Neuronal stem cell (in vitro differentiated cells): ENCODE data around the gene FUBP1.

Experiments
- DNase-seq: peaks from one replicate; pipeline ENCODE4 v3.0.0-alpha.2; 2013; ENCODE audit warnings: low spot score
- H2AFZ ChIP-seq: one replicate; pipeline ENCODE4 v1.6.1; 2013; ENCODE audit warnings: mild to moderate bottlenecking, low read length, inconsistent platforms
- H2AK5ac ChIP-seq: 2 replicates; pipeline ENCODE4 v1.6.1; 2013; ENCODE audit warnings: low read depth, mild to moderate bottlenecking, inconsistent platforms, low read length, moderate library complexity, mixed read lengths
- H2BK120ac ChIP-seq: 2 replicates; pipeline ENCODE4 v1.6.1; 2013; ENCODE audit warnings: low read depth, mild to moderate bottlenecking, inconsistent platforms, low read length, moderate library complexity, mixed read lengths
- H2BK12ac ChIP-seq: one replicate; pipeline ENCODE4 v1.6.1; 2013; ENCODE audit warnings: low read length, inconsistent platforms
- H2BK15ac ChIP-seq: 2 replicates; pipeline ENCODE4 v1.6.1; 2013; ENCODE audit warnings: mild to moderate bottlenecking, low read length, inconsistent platforms, mixed read lengths
- H2BK5ac ChIP-seq: one replicate; pipeline ENCODE4 v1.6.1; 2013; ENCODE audit warnings: inconsistent platforms, mild to moderate bottlenecking, low read length, moderate library complexity
- H3K14ac ChIP-seq: one replicate; pipeline ENCODE4 v1.6.1; 2013; ENCODE audit warnings: low read length, inconsistent platforms
- H3K18ac ChIP-seq: 2 replicates; pipeline ENCODE4 v1.6.1; 2013; ENCODE audit warnings: low read length, inconsistent platforms
- H3K23ac ChIP-seq: 2 replicates; pipeline ENCODE4 v1.6.1; 2013; ENCODE audit warnings: low read depth, mild to moderate bottlenecking, mixed read lengths, low read length, inconsistent platforms; ENCODE audit not compliant: poor library complexity
- H3K27ac ChIP-seq: replicated peaks from 3 replicates; pipeline ENCODE4 v1.5.1; 2013; ENCODE audit warnings: low read length, inconsistent platforms
- H3K27me3 ChIP-seq, 3 experiments: 2 replicates each; pipeline ENCODE4 v1.6.1; 2013; ENCODE audit warnings: low read length in 3 of 3, mild to moderate bottlenecking in 2 of 3, inconsistent platforms in 1 of 3, low read depth in 1 of 3, mixed read lengths in 1 of 3, moderate library complexity in 1 of 3; ENCODE audit not compliant: control insufficient read depth in 3 of 3, insufficient read depth in 3 of 3
- H3K36me3 ChIP-seq, 2 donors: replicated peaks in 1 of 2; 2 replicates each; pipeline ENCODE4 v1.6.1; 2013; ENCODE audit warnings: low read length in 2 of 2; ENCODE audit not compliant: control insufficient read depth in 2 of 2, insufficient read depth in 2 of 2
- H3K4ac ChIP-seq: 2 replicates; pipeline ENCODE4 v1.6.1; 2013; ENCODE audit warnings: inconsistent platforms, mild to moderate bottlenecking, low read length, moderate library complexity
- H3K4me1 ChIP-seq, 2 donors: 1 replicate in 1 of 2; 2 replicates in 1 of 2; pipeline ENCODE4 v1.6.1; 2013; ENCODE audit warnings: low read length in 2 of 2, low read depth in 1 of 2; ENCODE audit not compliant: control insufficient read depth in 2 of 2, insufficient read depth in 1 of 2
- H3K4me2 ChIP-seq: one replicate; pipeline ENCODE4 v1.6.1; 2013; ENCODE audit warnings: mild to moderate bottlenecking, low read length, inconsistent platforms; ENCODE audit not compliant: insufficient read depth, poor library complexity, severe bottlenecking
- H3K4me3 ChIP-seq, 2 donors: 2 replicates each; pipeline ENCODE4 v1.5.1; 2013; ENCODE audit warnings: low read length in 2 of 2, mild to moderate bottlenecking in 2 of 2, inconsistent platforms in 1 of 2, moderate library complexity in 1 of 2
- H3K79me1 ChIP-seq: one replicate; pipeline ENCODE4 v1.6.1; 2013; ENCODE audit warnings: low read depth, mild to moderate bottlenecking, inconsistent platforms, low read length, moderate library complexity
- H3K9ac ChIP-seq: one replicate; pipeline ENCODE4 v1.6.1; 2013; ENCODE audit warnings: mild to moderate bottlenecking, low read depth, low read length, inconsistent platforms; ENCODE audit not compliant: poor library complexity
- H3K9me3 ChIP-seq, 2 donors: replicated peaks in 1 of 2; 2 replicates each; pipeline versions ENCODE3 to v1.6.1; 2013; ENCODE audit warnings: low read length in 2 of 2, mild to moderate bottlenecking in 2 of 2, inconsistent platforms in 1 of 2, low read depth in 1 of 2, mixed read lengths in 1 of 2, moderate library complexity in 1 of 2; ENCODE audit not compliant: control insufficient read depth in 2 of 2, insufficient read depth in 1 of 2
- H4K8ac ChIP-seq: one replicate; pipeline ENCODE4 v1.6.1; 2013; ENCODE audit warnings: low read depth, mild to moderate bottlenecking, inconsistent platforms, low read length, moderate library complexity
- H4K91ac ChIP-seq: one replicate; pipeline ENCODE4 v1.6.1; 2013; ENCODE audit warnings: low read length, low read depth, mild to moderate bottlenecking, inconsistent platforms; ENCODE audit not compliant: poor library complexity
- WGBS, 2 donors: extraction: QIAGEN DNeasy Blood & Tissue Kit; methylation state at CpG; one replicate each; pipeline ENCODE4 v1.1.7; 2013; ENCODE audit warnings: missing lambda C conversion rate in 2 of 2, mixed read lengths in 1 of 2; ENCODE audit not compliant: insufficient read length in 2 of 2, insufficient replicate concordance in 1 of 2; ENCODE audit errors: extremely low coverage in 2 of 2; 5-methylcytosine and 5-hydroxymethylcytosine counted together

Gene FUBP1

GRCh38 chr1:77948841-77949424 lies 29.9 kb downstream of the FUBP1 start:
- no peak overlapping the region for H3K4me3 ChIP-seq
- no peak overlapping the region for H2BK120ac ChIP-seq
- peaks cover 15 to 100% of the 10 kb centered on the region in 2 donors for H3K36me3 ChIP-seq
- H3K79me1 ChIP-seq = no peaks in the 10 kb centered on the region
- no peak overlapping the region for H4K8ac ChIP-seq
- WGBS, 2 donors = no CpG with 5 or more reads among the region's 2 CpGs
- H3K18ac ChIP-seq = no peak overlapping the region
- peak; percentile 12 for DNase-seq
- no peak overlapping the region for H3K23ac ChIP-seq
- no peak overlapping the region for H2BK15ac ChIP-seq
- H3K14ac ChIP-seq = no peak overlapping the region
- H3K9ac ChIP-seq = no peak overlapping the region
- H3K4me1 ChIP-seq = peaks cover 0 to 2% of the 10 kb centered on the region in 2 donors
- H2BK5ac ChIP-seq = no peak overlapping the region
- no peaks in the 10 kb centered on the region for H3K27me3 ChIP-seq
- H3K4ac ChIP-seq = no peak overlapping the region
- no peak overlapping the region for H3K4me2 ChIP-seq
- H2AK5ac ChIP-seq = no peak overlapping the region
- no peak overlapping the region for H3K27ac ChIP-seq
- H3K9me3 ChIP-seq = no peaks in the 10 kb centered on the region
- H4K91ac ChIP-seq = no peak overlapping the region
- H2AFZ ChIP-seq = no peak overlapping the region
- no peak overlapping the region for H2BK12ac ChIP-seq

DNA sequence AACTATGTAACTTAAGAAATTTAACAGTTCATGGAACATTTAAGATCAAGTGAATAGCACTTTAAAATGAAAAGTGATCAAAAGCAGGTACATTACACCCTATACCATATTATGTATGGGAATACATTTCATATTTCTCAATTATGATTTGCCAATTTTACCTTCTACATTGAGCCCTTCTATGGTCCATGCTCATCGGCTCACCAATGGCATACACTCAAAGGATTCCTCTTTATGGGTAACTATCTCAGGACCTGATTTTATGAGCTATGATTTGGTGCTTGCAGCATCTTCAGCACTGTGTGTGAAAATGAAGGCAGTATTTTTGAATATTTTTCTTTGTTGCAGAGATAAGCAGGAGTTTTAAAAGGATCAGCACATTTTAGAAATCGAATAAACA lies 33.5 kb downstream of the FUBP1 start:
- no peak overlapping the region for H2AK5ac ChIP-seq
- H3K27ac ChIP-seq = no peak overlapping the region
- no peaks in the 10 kb centered on the region for H3K79me1 ChIP-seq
- WGBS, 2 donors = no CpG with 5 or more reads among the region's 2 CpGs
- no peak overlapping the region for H4K91ac ChIP-seq
- H3K4me1 ChIP-seq = peaks cover 0 to 2% of the 10 kb centered on the region in 2 donors
- H3K4me3 ChIP-seq = no peak overlapping the region
- DNase-seq = no peak
- H3K9me3 ChIP-seq = no peaks in the 10 kb centered on the region
- no peak overlapping the region for H3K18ac ChIP-seq
- H3K27me3 ChIP-seq = no peaks in the 10 kb centered on the region
- no peak overlapping the region for H3K4me2 ChIP-seq
- H2AFZ ChIP-seq = no peak overlapping the region
- no peak overlapping the region for H3K23ac ChIP-seq
- no peak overlapping the region for H2BK15ac ChIP-seq
- no peak overlapping the region for H2BK12ac ChIP-seq
- no peak overlapping the region for H2BK120ac ChIP-seq
- H4K8ac ChIP-seq = no peak overlapping the region
- H3K9ac ChIP-seq = no peak overlapping the region
- no peak overlapping the region for H3K14ac ChIP-seq
- peaks cover 7 to 100% of the 10 kb centered on the region in 2 donors for H3K36me3 ChIP-seq
- no peak overlapping the region for H3K4ac ChIP-seq
- no peak overlapping the region for H2BK5ac ChIP-seq

DNA sequence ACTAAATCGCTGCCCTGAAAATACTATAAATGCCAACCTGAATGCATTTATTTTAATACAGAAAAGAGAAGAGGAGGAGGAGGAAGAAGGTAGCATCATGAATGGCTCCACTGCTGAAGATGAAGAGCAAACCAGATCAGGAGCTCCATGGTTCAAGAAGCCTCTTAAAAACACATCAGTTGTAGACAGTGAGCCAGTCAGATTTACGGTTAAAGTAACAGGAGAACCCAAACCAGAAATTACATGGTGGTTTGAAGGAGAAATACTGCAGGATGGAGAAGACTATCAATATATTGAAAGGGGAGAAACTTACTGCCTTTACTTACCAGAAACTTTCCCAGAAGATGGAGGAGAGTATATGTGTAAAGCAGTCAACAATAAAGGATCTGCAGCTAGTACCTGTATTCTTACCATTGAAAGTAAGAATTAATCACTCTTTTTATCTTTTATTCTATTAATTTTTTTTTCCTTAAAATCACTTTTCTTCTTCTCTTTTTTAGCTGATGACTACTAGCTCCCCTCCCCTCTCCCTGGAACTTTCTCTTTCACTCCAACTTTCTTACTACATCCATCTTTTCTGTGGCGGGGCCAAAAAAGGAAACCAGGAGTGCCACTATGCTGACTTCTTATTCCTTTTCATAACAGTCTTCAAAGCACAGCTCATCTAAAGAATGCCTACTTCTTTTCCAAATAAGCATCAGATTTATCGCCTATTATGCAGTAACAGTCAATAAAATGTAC lies 36.3 kb downstream of the FUBP1 start:
- H3K27ac ChIP-seq = no peak overlapping the region

GRCh38 chr1:77940921-77941570 lies 37.8 kb downstream of the FUBP1 start:
- H2BK5ac ChIP-seq = no peak overlapping the region
- no peak overlapping the region for H2BK15ac ChIP-seq
- no peak overlapping the region for H4K8ac ChIP-seq
- no peaks in the 10 kb centered on the region for H3K4me1 ChIP-seq
- no peak overlapping the region for H2AK5ac ChIP-seq
- no peak overlapping the region for H3K4me3 ChIP-seq
- no peak overlapping the region for H2BK120ac ChIP-seq
- H4K91ac ChIP-seq = no peak overlapping the region
- no peak overlapping the region for H3K23ac ChIP-seq
- H3K9me3 ChIP-seq = no peaks in the 10 kb centered on the region
- no peak overlapping the region for H3K4ac ChIP-seq
- no peak overlapping the region for H3K9ac ChIP-seq
- H3K14ac ChIP-seq = no peak overlapping the region
- no peaks in the 10 kb centered on the region for H3K27me3 ChIP-seq
- no peak overlapping the region for H3K18ac ChIP-seq
- no peak overlapping the region for H2BK12ac ChIP-seq
- no peak overlapping the region for H3K4me2 ChIP-seq
- no peak overlapping the region for H2AFZ ChIP-seq
- no peaks in the 10 kb centered on the region for H3K79me1 ChIP-seq
- peaks cover 2 to 60% of the 10 kb centered on the region in 2 donors for H3K36me3 ChIP-seq
- WGBS, 2 donors = no CpG with 5 or more reads among the region's 4 CpGs
- H3K27ac ChIP-seq = no peak overlapping the region
- no peak for DNase-seq

More for the DNA sequence above, 36.3 kb downstream of the FUBP1 start:
- Histone ChIP-seq H2BK5ac (no peak overlapping the region), H3K4me1 (no peaks in the 10 kb centered on the region), H3K4ac (no peak overlapping the region), H3K9ac (no peak overlapping the region), H3K18ac (no peak overlapping the region), H2BK12ac (no peak overlapping the region), H3K4me2 (no peak overlapping the region), H2BK15ac (no peak overlapping the region), H4K91ac (no peak overlapping the region), H3K27me3 (no peaks in the 10 kb centered on the region), H3K36me3 (peaks cover 6 to 75% of the 10 kb centered on the region in 2 donors), H3K23ac (no peak overlapping the region), H4K8ac (no peak overlapping the region), H3K4me3 (no peak overlapping the region), H3K14ac (no peak overlapping the region), H2AK5ac (no peak overlapping the region), H3K79me1 (no peaks in the 10 kb centered on the region), H3K9me3 (no peaks in the 10 kb centered on the region), H2AFZ (no peak overlapping the region), H2BK120ac (no peak overlapping the region)
- no CpG with 5 or more reads among the region's 4 CpGs for WGBS, 2 donors
- DNase-seq = no peak
